ENCODE data around the gene RPP40. TPM values are rescaled to one million over a fixed set of nuclear protein-coding genes. Genes with fewer than 3 reads are reported as not detected.

RPP40 gene
- total RNA-seq, 1 experiment from 2014 or later = 11.6 TPM

GRCh38 chr6:5050009-5050408, 46.2 kb upstream of the RPP40 start:
- no peaks in the 10 kb centered on the region for H3K36me3 Mint-ChIP-seq (ENCODE audit: insufficient read depth, unreplicated experiment)
- ChIA-PET CTCF (no interaction called here), POLR2A (no interaction called here)
- peaks cover 13% of the 10 kb centered on the region for H3K27me3 Mint-ChIP-seq (ENCODE audit: insufficient read depth, unreplicated experiment)
- H3K4me3 ChIP-seq (ENCODE audit: low read depth, low read length) = no peak overlapping the region
- no peaks in the 10 kb centered on the region for H3K36me3 ChIP-seq (ENCODE audit: control insufficient read depth, insufficient read depth, low read length)
- H3K9me3 Mint-ChIP-seq (ENCODE audit: unreplicated experiment) = peaks cover 28% of the 10 kb centered on the region
- no peak for DNase-seq
- no peaks in the 10 kb centered on the region for H3K9me3 ChIP-seq
- no peak for TF ChIP-seq CTCF (IDR thresholded peaks at IDR 0.05; ENCODE audit: insufficient read depth in 1 of 2, low read depth in 1 of 2, low read length in 1 of 2, severe bottlenecking in 1 of 2, unreplicated experiment in 1 of 2)
- H3K27ac Mint-ChIP-seq (ENCODE audit: unreplicated experiment) = no peak overlapping the region
- no peaks in the 10 kb centered on the region for H3K4me1 Mint-ChIP-seq (ENCODE audit: low read depth, unreplicated experiment)
- H3K4me1 ChIP-seq = no peaks in the 10 kb centered on the region
- intact Hi-C loops (cut with micrococcal nuclease; ENCODE audit: unreplicated experiment) = no loop called here
- BruUV-seq (replicated peaks) = no TSS peak
- H3K27me3 ChIP-seq (replicated peaks; ENCODE audit: control insufficient read depth, insufficient read depth, low read length) = no peaks in the 10 kb centered on the region
- H3K4me3 Mint-ChIP-seq (ENCODE audit: unreplicated experiment) = no peak overlapping the region

- Mint-ChIP-seq H3K36me3 (ENCODE audit: insufficient read depth, unreplicated experiment) (no peaks in the 10 kb centered on the region), H3K27me3 (ENCODE audit: insufficient read depth, unreplicated experiment) (peaks cover 11% of the 10 kb centered on the region), H3K9me3 (ENCODE audit: unreplicated experiment) (peaks cover 22% of the 10 kb centered on the region), H3K4me3 (ENCODE audit: unreplicated experiment) (no peak overlapping the region), H3K27ac (ENCODE audit: unreplicated experiment) (no peak overlapping the region), H3K4me1 (ENCODE audit: low read depth, unreplicated experiment) (no peaks in the 10 kb centered on the region)
- Histone ChIP-seq H3K36me3 (ENCODE audit: control insufficient read depth, insufficient read depth, low read length) (no peaks in the 10 kb centered on the region), H3K9me3 (no peaks in the 10 kb centered on the region), H3K4me1 (no peaks in the 10 kb centered on the region), H3K4me3 (ENCODE audit: low read depth, low read length) (no peak overlapping the region), H3K27me3 (replicated peaks; ENCODE audit: control insufficient read depth, insufficient read depth, low read length) (no peaks in the 10 kb centered on the region)
- BruUV-seq (replicated peaks) = no TSS peak
- intact Hi-C loops (cut with micrococcal nuclease; ENCODE audit: unreplicated experiment) = no loop called here
- CTCF ChIA-PET = no interaction called here
- TF ChIP-seq CTCF (IDR thresholded peaks at IDR 0.05; ENCODE audit: insufficient read depth in 1 of 2, low read depth in 1 of 2, low read length in 1 of 2, severe bottlenecking in 1 of 2, unreplicated experiment in 1 of 2) = no peak
- DNase-seq = no peak
- POLR2A ChIA-PET = no interaction called here
Observed at GRCh38 chr6:5046430-5046829, 42.6 kb upstream of the RPP40 start.

- no peak overlapping the region for H3K4me3 Mint-ChIP-seq (ENCODE audit: unreplicated experiment)
- H3K9me3 Mint-ChIP-seq (ENCODE audit: unreplicated experiment) = peaks cover 12% of the 10 kb centered on the region
- CTCF ChIA-PET = no interaction called here
- no peak overlapping the region for H3K27ac Mint-ChIP-seq (ENCODE audit: unreplicated experiment)
- H3K36me3 Mint-ChIP-seq (ENCODE audit: insufficient read depth, unreplicated experiment) = no peaks in the 10 kb centered on the region
- no peak overlapping the region for H3K4me3 ChIP-seq (ENCODE audit: low read depth, low read length)
- intact Hi-C loops (cut with micrococcal nuclease; ENCODE audit: unreplicated experiment) = no loop called here
- BruUV-seq (replicated peaks) = no TSS peak
- POLR2A ChIA-PET = no interaction called here
- no peaks in the 10 kb centered on the region for H3K36me3 ChIP-seq (ENCODE audit: control insufficient read depth, insufficient read depth, low read length)
- no peaks in the 10 kb centered on the region for H3K4me1 Mint-ChIP-seq (ENCODE audit: low read depth, unreplicated experiment)
- H3K27me3 Mint-ChIP-seq (ENCODE audit: insufficient read depth, unreplicated experiment) = peaks cover 7% of the 10 kb centered on the region
- H3K4me1 ChIP-seq = no peaks in the 10 kb centered on the region
- no peak for TF ChIP-seq CTCF (IDR thresholded peaks at IDR 0.05; ENCODE audit: insufficient read depth in 1 of 2, low read depth in 1 of 2, low read length in 1 of 2, severe bottlenecking in 1 of 2, unreplicated experiment in 1 of 2)
- no peak for DNase-seq
- H3K9me3 ChIP-seq = no peaks in the 10 kb centered on the region
- no peaks in the 10 kb centered on the region for H3K27me3 ChIP-seq (replicated peaks; ENCODE audit: control insufficient read depth, insufficient read depth, low read length)
Observed at GRCh38 chr6:5045416-5045815, 41.6 kb upstream of the RPP40 start.
